Upper lobe of left lung (tissue), 6 donors: ENCODE results near the gene METRNL. TPM values are rescaled to one million over a fixed set of nuclear protein-coding genes. Genes with fewer than 3 reads are reported as not detected.

Experiments used
- ATAC-seq, 2 donors: fragments of 200-7000 bp; cut with Tn5 transposase; one replicate each; pipeline ENCODE4 v1.9.1; 2022; ENCODE audit warnings: mild to moderate bottlenecking in 2 of 2, moderate library complexity in 2 of 2; ENCODE audit not compliant: low FRiP score in 2 of 2
- DNase-seq, 2 donors: peaks; one replicate each; pipeline ENCODE4 v3.0.0-alpha.2; 2019 to 2020
- H3K27ac ChIP-seq, 4 donors: fragments of 200-600 bp; sonication (generic); one replicate each; pipeline ENCODE4 v1.5.1; 2016 to 2019
- H3K27me3 ChIP-seq, 4 donors: fragments of 200-600 bp; sonication (generic); one replicate each; pipeline ENCODE4 v1.5.1; 2017 to 2019
- H3K36me3 ChIP-seq, 4 donors: fragments of 200-600 bp; sonication (generic); one replicate each; pipeline ENCODE4 v1.5.1; 2016 to 2019
- H3K4me1 ChIP-seq, 4 donors: fragments of 200-600 bp; sonication (generic); one replicate each; pipeline ENCODE4 v1.5.1; 2018 to 2019
- H3K4me3 ChIP-seq, 4 donors: fragments of 200-600 bp; sonication (generic); one replicate each; pipeline ENCODE4 v1.5.1; 2017 to 2019; ENCODE audit warnings: mild to moderate bottlenecking in 2 of 4, moderate library complexity in 1 of 4
- H3K9me3 ChIP-seq, 4 donors: fragments of 200-600 bp; sonication (generic); one replicate each; pipeline ENCODE4 v1.5.1; 2018 to 2019
- CTCF ChIP-seq, 6 experiments: fragments of 450-650 bp in 4 of 6; fragments of 200-600 bp in 2 of 6; sonication (generic) in 2 of 6; IDR thresholded peaks; one replicate each; pipeline ENCODE4 v1.5.1; 2016 to 2019; ENCODE audit warnings: antibody characterized with exemption in 6 of 6
- EP300 ChIP-seq, 4 donors: sonication (generic); formaldehyde crosslinking; IDR thresholded peaks; one replicate each; pipeline ENCODE4 v1.5.1; 2017; ENCODE audit warnings: antibody characterized with exemption in 4 of 4, control low read depth in 2 of 4
- POLR2A ChIP-seq, 4 donors: fragments of 450-650 bp; IDR thresholded peaks; one replicate each; pipeline ENCODE4 v1.5.1; 2016 to 2017; ENCODE audit warnings: antibody characterized with exemption in 4 of 4, mild to moderate bottlenecking in 2 of 4
- POLR2AphosphoS5 ChIP-seq, 2 donors: sonication (generic); formaldehyde crosslinking; IDR thresholded peaks; one replicate each; pipeline ENCODE4 v1.5.1; 2017; ENCODE audit warnings: antibody characterized with exemption in 2 of 2
- whole genome bisulfite sequencing, 2 donors: methylation state at CpG; one replicate each; pipeline ENCODE4 v1.1.5; 2017 to 2018; 5-methylcytosine and 5-hydroxymethylcytosine counted together
- total RNA-seq, 6 donors: library from RNA; depleted of rRNA in 4 of 6; stranded (reverse); fragments of >200 nt in 4 of 6; gene quantifications; one replicate each; pipeline versions ENCODE4 v1.1.0 to v1.2.1, GENCODE V29; 2016 to 2021
- donor health status: DM: no; HTN: no; CAD: no; lungs with moderate emphysema.
- donor health status: DM: no; HTN: yes; CAD: no; lungs with severe emphysema.

METRNL gene
- total RNA-seq, 6 donors from 2014 or later: 59.4 to 120 (median 76.4) TPM

GRCh38 chr17:83074486-83075223, 4.8 kb upstream of the METRNL start:
- TF ChIP-seq POLR2AphosphoS5 (IDR thresholded peaks at IDR 0.05) (no peak), EP300 (IDR thresholded peaks at IDR 0.05) (no peak), CTCF (IDR thresholded peaks at IDR 0.05) (no peak), POLR2A (IDR thresholded peaks at IDR 0.05) (no peak)
- Histone ChIP-seq H3K36me3 (no peaks in the 10 kb centered on the region), H3K4me1 (peaks cover 7 to 12% (median 11%) of the 10 kb centered on the region in 4 donors), H3K4me3 (no peak overlapping the region), H3K9me3 (no peaks in the 10 kb centered on the region), H3K27ac (no peak overlapping the region), H3K27me3 (peaks cover 0 to 3% (median 0%) of the 10 kb centered on the region in 4 donors)
- WGBS, 2 donors: 89 to 91% methylated on average over 17 to 45 of the region's 45 CpGs
- DNase-seq (peak in 1 of 2 donors; percentile 83), ATAC-seq (no peak)

- no peaks in the 10 kb centered on the region for H3K9me3 ChIP-seq
- DNase-seq (no peak), ATAC-seq (no peak)
- H3K27me3 ChIP-seq: peaks cover 0 to 3% (median 0%) of the 10 kb centered on the region in 4 donors
- no peak for TF ChIP-seq CTCF (IDR thresholded peaks at IDR 0.05)
- no peak for TF ChIP-seq POLR2A (IDR thresholded peaks at IDR 0.05)
- TF ChIP-seq POLR2AphosphoS5 (IDR thresholded peaks at IDR 0.05): no peak
- no peak for TF ChIP-seq EP300 (IDR thresholded peaks at IDR 0.05)
- H3K4me3 ChIP-seq: no peak overlapping the region
- no peak overlapping the region for H3K27ac ChIP-seq
- WGBS, 2 donors: 87 to 89% methylated on average over 20 of the region's 21 CpGs
- H3K36me3 ChIP-seq: no peaks in the 10 kb centered on the region
- H3K4me1 ChIP-seq: peaks cover 7 to 12% (median 11%) of the 10 kb centered on the region in 4 donors
Measured at GRCh38 chr17:83075270-83075880, 4.0 kb upstream of the METRNL start.

- ATAC-seq (no peak), DNase-seq (peak; percentile 30 to 56)
- Histone ChIP-seq H3K27me3 (peaks cover 0 to 8% (median 0%) of the 10 kb centered on the region in 4 donors), H3K27ac (no peak overlapping the region), H3K36me3 (no peaks in the 10 kb centered on the region), H3K9me3 (no peaks in the 10 kb centered on the region), H3K4me1 (peaks cover 17 to 27% (median 18%) of the 10 kb centered on the region in 4 donors), H3K4me3 (no peak overlapping the region)
- TF ChIP-seq EP300 (IDR thresholded peaks at IDR 0.05) (no peak), CTCF (IDR thresholded peaks at IDR 0.05) (peak in 5 of 6 experiments; percentile 16 to 50 (median 21)), POLR2AphosphoS5 (IDR thresholded peaks at IDR 0.05) (no peak), POLR2A (IDR thresholded peaks at IDR 0.05) (no peak)
- 59 to 60% methylated on average over 1 to 6 of the region's 6 CpGs for WGBS, 2 donors
Measured at GRCh38 chr17:83076938-83077337, 2.5 kb upstream of the METRNL start.

- Histone ChIP-seq H3K27ac (no peak overlapping the region), H3K36me3 (no peaks in the 10 kb centered on the region), H3K4me3 (no peak overlapping the region), H3K27me3 (peaks cover 0 to 8% (median 0%) of the 10 kb centered on the region in 4 donors), H3K9me3 (no peaks in the 10 kb centered on the region), H3K4me1 (peaks cover 21 to 32% (median 23%) of the 10 kb centered on the region in 4 donors)
- 69 to 72% methylated on average over 9 to 11 of the region's 11 CpGs for WGBS, 2 donors
- TF ChIP-seq CTCF (IDR thresholded peaks at IDR 0.05): no peak
- TF ChIP-seq EP300 (IDR thresholded peaks at IDR 0.05): no peak
- no peak for TF ChIP-seq POLR2A (IDR thresholded peaks at IDR 0.05)
- no peak for TF ChIP-seq POLR2AphosphoS5 (IDR thresholded peaks at IDR 0.05)
- no peak for ATAC-seq
- DNase-seq: peak in 1 of 2 donors; percentile 43
Measured at GRCh38 chr17:83077411-83077810, 2.0 kb upstream of the METRNL start.
